Muscle of back (tissue), 13 donors: Measurements from ENCODE around the gene AMER2. TPM values are rescaled to one million over a fixed set of nuclear protein-coding genes. Genes with fewer than 3 reads are reported as not detected.

Experiments
- DNase-seq, 3 donors: peaks; one replicate each; pipeline versions ENCODE4 v3.0.0 to v3.0.0-alpha.2; 2013
- long read RNA-seq, 9 donors: transcript quantifications; one replicate each; lab custom pipeline, GENCODE V29; 2026
- polyA plus RNA-seq, 10 donors: library from polyadenylated mRNA; unstranded; fragments of 120-200 nt; gene quantifications; one replicate each; pipeline ENCODE4 v1.2.1, GENCODE V29; 2013; ENCODE audit not compliant: insufficient read length in 10 of 10

Gene AMER2
- polyA plus RNA-seq, result under 1 TPM; 0.03 to 0.50 (median 0.06) TPM
- long read RNA-seq, donor 1, result 0 reads
- long read RNA-seq, donor 2, result 0 reads
- long read RNA-seq, donor 3, result 0 reads
- long read RNA-seq, donor 4, result 0 reads
- long read RNA-seq, donor 5, result 0 reads
- long read RNA-seq, donor 6, result 0 reads
- long read RNA-seq, donor 7, result 0 reads
- long read RNA-seq, donor 8, result 0 reads
- long read RNA-seq, donor 9, result 0 reads

- peak; percentile 17 to 77 (median 57) for DNase-seq
These were observed at the start of gene AMER2 for GRCh38 chr13:25171517-25172302. AMER2 (minus strand) TSS chr13:25172288; CDS start chr13:25171619, 669 bp downstream.

- no peak for DNase-seq
These were observed 45.9 kb upstream of the AMER2 start for GRCh38 chr13:25218019-25218418.

- no peak for DNase-seq
These were observed 45.2 kb upstream of the AMER2 start for GRCh38 chr13:25217023-25217885.

- no peak for DNase-seq
These were observed 43.1 kb upstream of the AMER2 start for GRCh38 chr13:25215253-25215575.

GRCh38 chr13:25214491-25215252 is 42.6 kb upstream of the AMER2 start:
- peak; percentile 51 to 89 (median 55) for DNase-seq

GRCh38 chr13:25213715-25214114 is 41.6 kb upstream of the AMER2 start:
- peak in 1 of 3 donors; percentile 13 for DNase-seq

GRCh38 chr13:25210842-25211569 is 38.9 kb upstream of the AMER2 start:
- no peak for DNase-seq

- peak; percentile 13 to 53 (median 26) for DNase-seq
These were observed 35.3 kb upstream of the AMER2 start for GRCh38 chr13:25207291-25207810.

GRCh38 chr13:25204863-25205262 is 32.8 kb upstream of the AMER2 start:
- DNase-seq, result no peak

- DNase-seq, result no peak
These were observed 31.1 kb upstream of the AMER2 start for GRCh38 chr13:25203127-25203740.

- DNase-seq, result no peak
These were observed 28.7 kb upstream of the AMER2 start for GRCh38 chr13:25200783-25201182.

- no peak for DNase-seq
These were observed 26.6 kb upstream of the AMER2 start for GRCh38 chr13:25198647-25199046.

- no peak for DNase-seq
These were observed 24.9 kb upstream of the AMER2 start for GRCh38 chr13:25196971-25197370.

GRCh38 chr13:25192936-25193335 is 20.8 kb upstream of the AMER2 start:
- no peak for DNase-seq

- DNase-seq, result no peak
These were observed 20.4 kb upstream of the AMER2 start for GRCh38 chr13:25192489-25192888.

- no peak for DNase-seq
These were observed 20.0 kb upstream of the AMER2 start for GRCh38 chr13:25192052-25192451.

GRCh38 chr13:25190771-25191170 is 18.7 kb upstream of the AMER2 start:
- no peak for DNase-seq

GRCh38 chr13:25190256-25190655 is 18.2 kb upstream of the AMER2 start:
- DNase-seq, result no peak

- DNase-seq, result no peak
These were observed 15.5 kb upstream of the AMER2 start for GRCh38 chr13:25187596-25187995.

GRCh38 chr13:25186187-25186586 is 14.1 kb upstream of the AMER2 start:
- no peak for DNase-seq
